GM19240 (cell line): ENCODE data around the gene GNAI3.

Experiments
- DNase-seq: peaks from one replicate; pipeline ENCODE4 v3.0.0; 2011; ENCODE audit warnings: low spot score; ENCODE audit not compliant: insufficient read length

The GNAI3 gene

DNA sequence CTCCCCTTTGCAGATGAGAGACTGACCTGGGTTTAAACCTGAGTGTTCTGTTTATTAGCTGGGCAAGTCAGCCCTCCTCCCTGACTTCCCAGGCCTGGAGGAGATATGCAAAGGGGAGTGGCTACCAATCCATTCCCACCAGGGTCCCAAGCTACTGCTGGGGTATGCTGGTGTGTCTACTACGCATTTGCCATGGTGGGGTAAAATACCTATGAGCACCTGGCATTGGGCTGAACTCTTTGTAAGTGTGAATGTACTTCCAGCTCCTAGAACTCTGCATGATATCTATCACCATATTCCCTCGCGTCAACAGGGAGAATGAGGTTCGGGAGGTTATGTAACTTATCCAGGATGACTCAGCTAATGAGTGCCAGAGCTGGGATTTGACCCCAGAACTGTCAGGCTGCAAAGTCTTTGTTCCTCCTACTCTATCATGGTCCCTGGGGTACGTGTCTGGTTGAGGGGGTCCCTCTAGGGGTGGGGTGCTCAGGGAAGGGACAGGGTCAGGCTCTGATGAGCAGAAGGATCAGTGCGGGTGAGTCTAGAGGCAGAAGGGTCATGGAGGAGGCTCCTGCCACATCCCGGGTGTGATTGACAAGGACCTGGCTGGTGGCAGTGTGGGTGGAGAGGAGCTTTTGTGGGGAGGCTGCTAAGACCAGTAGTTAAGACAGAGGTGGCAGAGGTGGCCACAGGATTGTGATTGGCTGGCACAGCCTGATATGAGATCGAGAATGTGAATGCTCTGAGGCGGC, 88.0 kb downstream of the GNAI3 start:
- no peak for DNase-seq

DNA sequence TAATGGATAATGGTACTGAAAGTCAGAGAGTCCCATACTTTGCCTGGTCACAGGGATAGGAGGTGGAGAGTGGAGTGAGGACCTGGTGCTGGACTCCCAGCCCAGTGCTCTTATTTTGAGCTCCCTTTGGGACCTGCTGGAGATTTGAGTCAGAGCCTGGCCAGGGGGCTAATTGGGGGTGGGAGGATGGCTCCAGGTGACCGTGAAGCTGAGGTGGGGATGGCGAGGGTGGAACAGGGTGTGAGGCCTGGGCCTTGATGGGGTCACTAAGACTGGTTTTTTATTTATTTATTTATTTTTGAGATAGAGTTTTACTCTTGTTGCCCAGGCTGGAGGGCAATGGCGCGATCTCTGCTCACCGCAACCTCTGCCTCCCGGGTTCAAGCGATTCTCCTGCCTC, 89.0 kb downstream of the GNAI3 start:
- DNase-seq: no peak

DNA sequence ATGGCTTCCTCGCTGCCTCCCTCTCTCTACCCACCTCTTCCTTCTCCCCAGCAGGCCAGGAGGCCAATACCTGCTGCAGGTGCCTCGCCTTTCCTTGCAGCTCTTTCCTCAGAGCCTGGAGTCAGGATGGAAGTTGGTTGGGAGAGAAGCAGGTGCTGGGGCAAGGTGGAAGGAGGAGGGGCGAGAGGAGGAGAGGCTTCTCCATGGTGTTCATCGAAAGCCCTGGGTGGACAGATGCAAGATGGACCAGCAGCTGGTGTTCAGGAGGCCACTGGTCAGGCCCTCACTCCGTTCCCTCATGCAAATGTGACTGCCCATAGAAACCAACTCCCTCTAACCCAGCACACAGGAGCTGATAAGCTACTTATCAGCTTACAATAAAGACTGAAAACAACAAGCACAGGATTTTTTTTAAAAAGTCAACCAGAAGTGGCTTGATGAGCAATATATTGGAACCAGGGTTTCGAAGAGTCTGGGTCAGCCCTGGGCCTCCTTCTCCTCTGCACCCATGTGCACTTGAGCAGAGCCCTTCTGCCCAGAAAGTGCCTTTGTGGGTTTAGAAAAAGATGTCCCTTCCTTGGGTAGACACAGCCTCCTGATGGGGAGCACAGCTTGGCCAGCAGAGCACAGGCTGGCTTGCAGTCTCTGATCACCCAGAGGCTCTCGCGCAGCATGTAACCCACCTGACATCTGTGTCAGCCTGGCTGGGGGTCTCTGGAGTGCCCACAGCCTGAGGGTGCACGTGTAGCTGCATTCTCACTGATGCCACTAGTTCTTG, 90.8 kb downstream of the GNAI3 start:
- DNase-seq: no peak

DNA sequence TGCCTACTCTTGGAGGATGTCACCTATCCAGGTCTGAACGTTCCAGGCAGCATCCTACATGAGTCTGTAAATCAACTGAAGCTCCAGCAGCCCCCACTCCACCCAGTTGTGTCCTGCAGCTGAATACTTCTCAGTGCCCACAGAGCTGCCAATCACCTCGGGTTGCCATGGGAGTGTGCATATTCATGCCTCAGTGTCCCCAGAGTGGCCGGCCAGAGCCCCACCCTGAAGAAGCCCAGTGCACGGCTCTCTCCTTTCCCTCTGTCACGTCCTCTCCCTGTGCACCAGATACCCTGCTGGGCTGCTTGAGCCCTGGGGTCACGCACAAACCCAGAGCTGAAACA, 91.4 kb downstream of the GNAI3 start:
- no peak for DNase-seq

DNA sequence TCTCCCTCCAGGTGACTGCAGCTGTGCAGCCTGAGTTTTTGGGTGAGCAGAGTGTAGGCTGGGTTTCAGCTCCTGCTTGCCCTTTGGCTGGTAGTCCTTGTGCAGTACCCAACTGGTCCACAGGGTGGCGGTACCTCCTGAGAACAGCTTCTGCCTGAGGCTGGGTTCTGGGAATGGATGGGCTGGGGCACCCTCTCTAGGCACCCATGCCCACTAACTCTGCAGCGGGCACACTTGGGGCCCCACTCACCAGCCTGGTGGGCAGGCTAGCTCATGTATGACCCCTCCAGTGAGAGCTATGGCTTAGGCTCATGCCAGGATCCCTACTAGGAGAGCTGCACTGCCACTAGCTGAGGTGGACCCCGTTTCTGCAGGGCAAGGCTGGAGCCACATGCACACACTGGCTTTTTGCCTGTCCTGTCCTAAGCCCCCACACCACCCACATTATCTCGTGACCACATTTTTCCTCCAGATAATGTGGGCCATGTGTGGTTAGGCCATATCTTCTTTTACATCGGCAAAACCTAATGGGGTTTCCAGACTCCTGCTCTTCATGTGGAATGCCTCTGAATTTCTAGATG, 92.0 kb downstream of the GNAI3 start:
- DNase-seq: no peak

GRCh38 chr1:109641078-109641740, 92.8 kb downstream of the GNAI3 start:
- no peak for DNase-seq

DNA sequence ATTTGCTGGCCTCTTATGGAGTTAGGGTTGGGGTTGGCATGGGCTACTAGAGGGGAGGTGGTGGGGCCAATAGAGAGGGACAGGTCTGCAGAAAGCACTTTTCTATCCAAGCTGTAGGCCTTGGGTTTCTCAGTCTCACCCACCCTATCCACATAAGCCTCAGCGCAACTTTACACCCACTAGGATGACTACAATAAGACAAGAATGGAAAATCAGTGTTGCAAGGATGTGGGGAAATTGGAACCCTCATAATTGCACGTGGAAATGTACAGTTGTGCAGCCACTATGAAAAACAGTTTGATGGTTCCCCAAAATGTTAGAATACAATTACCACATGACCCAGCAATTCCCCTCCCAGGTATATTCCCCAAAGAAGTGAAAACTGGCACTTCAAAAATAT, 93.4 kb downstream of the GNAI3 start:
- no peak for DNase-seq

GRCh38 chr1:109642626-109643025, 94.2 kb downstream of the GNAI3 start:
- no peak for DNase-seq

DNA sequence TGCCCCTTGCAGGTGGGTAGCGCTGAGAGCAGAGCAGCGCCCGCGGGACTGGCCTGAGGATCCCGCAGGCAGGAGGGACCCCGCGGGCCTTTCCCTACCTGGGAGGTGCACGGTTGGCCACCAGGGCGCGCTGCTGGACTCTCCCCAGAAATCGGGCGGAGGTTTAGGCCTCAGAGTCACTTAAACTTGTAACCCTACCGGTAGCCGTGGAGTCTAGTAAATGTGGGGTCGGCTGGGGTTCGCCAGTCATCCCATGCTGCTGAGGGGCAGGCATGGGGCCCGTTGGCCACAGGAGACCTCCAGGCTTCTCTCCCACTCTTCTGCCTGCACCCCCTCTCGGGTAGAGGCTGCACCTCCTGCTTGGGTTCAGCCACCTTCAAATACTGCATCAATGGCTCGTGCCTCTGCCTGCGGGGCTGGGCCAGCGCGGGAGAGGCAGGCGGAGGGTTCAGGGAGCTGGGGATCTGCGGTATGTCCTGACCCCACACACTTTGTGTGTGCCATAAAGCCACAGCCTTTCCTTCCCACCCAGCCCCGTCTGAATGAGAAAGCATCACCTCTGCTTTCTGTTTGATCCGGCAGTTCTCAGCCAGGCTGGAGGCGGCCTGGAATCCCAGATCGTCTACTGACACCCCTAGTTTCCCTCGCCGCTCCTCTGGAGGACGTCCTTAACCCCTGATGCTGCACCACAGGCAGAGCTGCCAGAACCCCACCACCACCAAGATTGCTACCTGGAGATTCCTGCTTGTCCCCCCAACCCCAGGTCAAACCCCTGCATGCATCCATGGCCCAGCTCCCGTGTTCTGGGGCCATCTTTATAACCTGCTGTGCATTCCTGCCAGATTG, 95.2 kb downstream of the GNAI3 start:
- peak; percentile 70 for DNase-seq

- DNase-seq: no peak
These were observed 96.3 kb downstream of the GNAI3 start for GRCh38 chr1:109644670-109645069.

- no peak for DNase-seq
These were observed 101.1 kb downstream of the GNAI3 start for GRCh38 chr1:109649491-109649914.

DNA sequence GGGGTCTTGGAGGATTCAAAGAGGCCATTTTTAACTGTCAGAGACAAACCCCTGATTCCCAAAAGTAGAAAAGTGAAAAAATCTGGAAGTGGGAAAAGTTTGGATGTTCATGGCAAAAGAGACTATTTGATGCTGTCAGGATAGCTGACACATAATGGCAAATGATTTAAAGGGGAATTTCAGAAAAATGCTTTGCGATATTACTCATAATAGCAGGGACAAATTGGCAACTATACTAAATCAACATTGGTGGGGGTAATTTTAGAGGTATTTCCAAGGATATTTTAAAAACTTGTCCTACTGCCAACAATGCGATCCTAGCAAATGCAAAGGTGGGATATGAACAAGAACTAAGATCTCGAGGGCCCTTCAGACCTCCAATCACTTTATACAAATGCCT, 102.2 kb downstream of the GNAI3 start:
- no peak for DNase-seq

- no peak for DNase-seq
These were observed 104.0 kb downstream of the GNAI3 start for GRCh38 chr1:109652402-109652801.

DNA sequence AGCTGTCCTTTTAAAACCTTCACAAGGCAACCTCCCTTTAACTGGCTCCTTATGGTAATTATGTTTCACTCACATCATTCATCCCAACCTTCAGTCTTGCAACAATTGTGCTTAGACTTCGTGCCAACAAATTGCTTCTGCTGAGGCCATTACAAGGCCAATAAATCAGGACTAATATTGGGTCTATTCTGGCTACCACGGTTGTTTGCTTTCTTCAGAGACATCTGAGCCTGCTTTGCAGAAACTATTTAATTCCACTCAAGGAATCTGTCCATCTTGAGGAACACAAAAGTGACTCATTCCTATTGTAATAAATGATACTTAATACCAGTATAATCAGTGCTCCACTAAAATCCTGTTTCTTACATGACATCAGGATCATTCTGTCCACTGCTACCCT, 104.9 kb downstream of the GNAI3 start:
- no peak for DNase-seq

- DNase-seq: no peak
These were observed 106.1 kb downstream of the GNAI3 start for GRCh38 chr1:109654519-109654918.

GRCh38 chr1:109655615-109656519, 107.5 kb downstream of the GNAI3 start, which contains the start of gene GSTM4:
Gene GSTM4, plus strand, starts transcription at chr1:109656099. Its CDS starts 291 bp downstream, at chr1:109656390.
- DNase-seq: peak; percentile 75

GRCh38 chr1:109657395-109657794, 109.0 kb downstream of the GNAI3 start:
- no peak for DNase-seq

- no peak for DNase-seq
These were observed 109.6 kb downstream of the GNAI3 start for GRCh38 chr1:109657970-109658369.

DNA sequence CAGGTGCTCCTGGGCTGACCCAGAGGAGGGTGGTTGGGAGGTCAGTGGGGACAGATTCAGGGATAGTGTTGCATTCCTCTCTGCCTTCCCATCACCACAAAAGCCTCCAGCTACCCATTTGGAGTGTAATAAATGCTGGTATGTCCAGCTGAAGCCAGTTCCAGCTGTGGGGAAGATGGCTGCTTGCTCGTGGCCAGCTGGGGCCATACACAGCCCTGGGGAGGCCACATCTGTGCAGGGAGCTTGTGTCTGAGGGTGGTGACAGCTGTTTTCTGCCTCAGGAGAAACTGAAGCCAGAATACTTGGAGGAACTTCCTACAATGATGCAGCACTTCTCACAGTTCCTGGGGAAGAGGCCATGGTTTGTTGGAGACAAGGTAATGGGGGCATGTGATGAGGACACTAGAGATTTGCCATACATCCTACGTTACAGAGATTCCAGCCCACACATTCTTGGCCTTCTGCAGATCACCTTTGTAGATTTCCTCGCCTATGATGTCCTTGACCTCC, 110.2 kb downstream of the GNAI3 start:
- DNase-seq: no peak

DNA sequence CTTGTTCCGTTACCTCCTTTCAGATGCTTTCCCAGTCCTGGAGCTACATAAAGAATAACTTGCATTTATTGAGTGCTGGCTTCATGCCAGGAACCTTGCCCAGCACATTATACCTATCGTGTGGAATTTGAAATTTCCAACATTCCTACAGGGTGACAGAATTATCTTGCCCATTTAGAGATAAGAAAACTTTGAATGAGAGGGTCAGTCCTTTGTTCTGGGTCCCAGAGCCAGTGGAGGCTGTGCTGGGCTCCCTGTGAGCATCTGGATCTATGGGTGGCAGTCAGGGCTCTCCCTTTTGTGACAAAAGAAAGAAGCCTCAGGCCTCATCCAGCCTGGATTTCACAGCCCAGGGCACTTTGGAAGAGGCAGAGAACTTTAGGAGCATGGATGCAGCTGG, 110.7 kb downstream of the GNAI3 start:
- DNase-seq: no peak
